Hematopoietic multipotent progenitor cell treated with erythropoietin and hydrocortisone succinate and interleukin-3 and kit ligand, for 8 days (in vitro differentiated cells): ENCODE data around the gene NPIPB12.
"Not testable (repeated sequence)": the region's sequence is repeated elsewhere in the genome, so short reads cannot be mapped to it uniquely, and the experiment has no call there.

Experiments
- DNase-seq: peaks from one replicate; pipeline ENCODE4 v3.0.0-alpha.2; 2015

The NPIPB12 gene

GRCh38 chr16:29506308-29506707, at the start of gene NPIPB12:
Gene NPIPB12, minus strand, starts transcription at chr16:29506408.
- DNase-seq = not testable (repeated sequence)

- DNase-seq = not testable (repeated sequence)
These were observed 15.3 kb upstream of the NPIPB12 start for GRCh38 chr16:29521520-29521919.

GRCh38 chr16:29482276-29482675, 23.9 kb downstream of the NPIPB12 start:
- not testable (repeated sequence) for DNase-seq

- DNase-seq = not testable (repeated sequence)
These were observed 34.1 kb downstream of the NPIPB12 start for GRCh38 chr16:29472065-29472464.

- not testable (repeated sequence) for DNase-seq
These were observed 36.5 kb downstream of the NPIPB12 start for GRCh38 chr16:29469660-29470059.

- DNase-seq = not testable (repeated sequence)
These were observed 38.4 kb downstream of the NPIPB12 start for GRCh38 chr16:29467654-29468366.

- DNase-seq = not testable (repeated sequence)
These were observed 39.3 kb downstream of the NPIPB12 start for GRCh38 chr16:29466904-29467303.

- DNase-seq = not testable (repeated sequence)
These were observed 40.0 kb downstream of the NPIPB12 start for GRCh38 chr16:29465985-29466824.

GRCh38 chr16:29460647-29461030, 45.6 kb downstream of the NPIPB12 start:
- not testable (repeated sequence) for DNase-seq

- DNase-seq = not testable (repeated sequence)
These were observed 46.2 kb downstream of the NPIPB12 start, which contains the start of gene SULT1A4 for GRCh38 chr16:29459706-29460646. Gene SULT1A4, plus strand, starts transcription at chr16:29459913. Its CDS starts 1,473 bp downstream, at chr16:29461386.

GRCh38 chr16:29457660-29458059, 48.5 kb downstream of the NPIPB12 start:
- not testable (repeated sequence) for DNase-seq

GRCh38 chr16:29454828-29455227, 51.4 kb downstream of the NPIPB12 start:
- not testable (repeated sequence) for DNase-seq

GRCh38 chr16:29454269-29454668, 51.9 kb downstream of the NPIPB12 start, which contains the start of the genes BOLA2 and SLX1B:
Gene BOLA2, minus strand, starts transcription at chr16:29454351. Its CDS starts 98 bp downstream, at chr16:29454253.
Gene SLX1B, plus strand, starts transcription at chr16:29454533.
- not testable (repeated sequence) for DNase-seq

- DNase-seq = not testable (repeated sequence)
These were observed 52.5 kb downstream of the NPIPB12 start for GRCh38 chr16:29453754-29454153.
